Measurements from ENCODE around the gene ADGRD2. TPM values are rescaled to one million over a fixed set of nuclear protein-coding genes. Genes with fewer than 3 reads are reported as not detected.

The ADGRD2 gene
- total RNA-seq, 2 donors from 2014 or later: not detected

- TF ChIP-seq, protein P1, sequence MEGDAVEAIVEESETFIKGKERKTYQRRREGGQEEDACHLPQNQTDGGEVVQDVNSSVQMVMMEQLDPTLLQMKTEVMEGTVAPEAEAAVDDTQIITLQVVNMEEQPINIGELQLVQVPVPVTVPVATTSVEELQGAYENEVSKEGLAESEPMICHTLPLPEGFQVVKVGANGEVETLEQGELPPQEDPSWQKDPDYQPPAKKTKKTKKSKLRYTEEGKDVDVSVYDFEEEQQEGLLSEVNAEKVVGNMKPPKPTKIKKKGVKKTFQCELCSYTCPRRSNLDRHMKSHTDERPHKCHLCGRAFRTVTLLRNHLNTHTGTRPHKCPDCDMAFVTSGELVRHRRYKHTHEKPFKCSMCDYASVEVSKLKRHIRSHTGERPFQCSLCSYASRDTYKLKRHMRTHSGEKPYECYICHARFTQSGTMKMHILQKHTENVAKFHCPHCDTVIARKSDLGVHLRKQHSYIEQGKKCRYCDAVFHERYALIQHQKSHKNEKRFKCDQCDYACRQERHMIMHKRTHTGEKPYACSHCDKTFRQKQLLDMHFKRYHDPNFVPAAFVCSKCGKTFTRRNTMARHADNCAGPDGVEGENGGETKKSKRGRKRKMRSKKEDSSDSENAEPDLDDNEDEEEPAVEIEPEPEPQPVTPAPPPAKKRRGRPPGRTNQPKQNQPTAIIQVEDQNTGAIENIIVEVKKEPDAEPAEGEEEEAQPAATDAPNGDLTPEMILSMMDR (IDR thresholded peaks at IDR 0.05): no peak
- Histone ChIP-seq H3K4me1 (ENCODE audit: control insufficient read depth in 1 of 2, low read depth in 2 of 2) (peaks cover 0 to 6% of the 10 kb centered on the region in 2 donors), H3K27me3 (replicated peaks; ENCODE audit: insufficient read depth) (peaks cover 7% of the 10 kb centered on the region), H3K27ac (no peak overlapping the region), H3K36me3 (no peaks in the 10 kb centered on the region), H3K4me3 (no peak overlapping the region), H3K9me3 (no peaks in the 10 kb centered on the region)
- no peak for ATAC-seq (ENCODE audit: insufficient number of reproducible peaks, low FRiP score, low read depth)
- DNase-seq (ENCODE audit: low spot score): no peak
Measured at GRCh38 chr9:124453586-124454191, 3.4 kb downstream of the ADGRD2 start.

DNA sequence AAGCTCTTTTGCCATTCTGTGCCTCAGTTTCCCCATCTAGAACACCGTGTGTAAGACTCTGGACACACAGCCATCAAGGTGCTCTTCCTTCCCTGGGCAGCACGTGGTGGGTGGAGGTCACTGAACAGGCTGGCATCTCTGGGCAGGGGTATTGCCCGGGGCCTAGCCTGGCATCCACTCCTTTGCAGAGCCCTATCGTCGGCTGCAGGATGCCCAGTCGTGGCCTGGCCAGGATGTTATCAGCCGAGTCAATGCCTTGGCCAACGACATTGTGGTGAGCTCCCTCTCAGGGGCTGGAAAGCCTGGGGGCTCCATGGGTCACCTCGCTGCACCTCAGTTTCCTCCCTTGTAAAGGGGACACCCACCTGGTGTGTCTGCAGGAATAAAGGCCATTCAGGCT, 4.0 kb downstream of the ADGRD2 start:
- H3K4me3 ChIP-seq: no peak overlapping the region
- TF ChIP-seq, protein P1 (IDR thresholded peaks at IDR 0.05): no peak
- peaks cover 7% of the 10 kb centered on the region for H3K27me3 ChIP-seq (replicated peaks; ENCODE audit: insufficient read depth)
- peaks cover 0 to 6% of the 10 kb centered on the region in 2 donors for H3K4me1 ChIP-seq (ENCODE audit: control insufficient read depth in 1 of 2, low read depth in 2 of 2)
- no peak overlapping the region for H3K27ac ChIP-seq
- no peaks in the 10 kb centered on the region for H3K36me3 ChIP-seq
- no peak for DNase-seq (ENCODE audit: low spot score)
- no peaks in the 10 kb centered on the region for H3K9me3 ChIP-seq
- no peak for ATAC-seq (ENCODE audit: insufficient number of reproducible peaks, low FRiP score, low read depth)

- Histone ChIP-seq H3K4me3 (no peak overlapping the region), H3K27ac (no peak overlapping the region), H3K36me3 (no peaks in the 10 kb centered on the region), H3K27me3 (replicated peaks; ENCODE audit: insufficient read depth) (peaks cover 7% of the 10 kb centered on the region), H3K4me1 (ENCODE audit: control insufficient read depth in 1 of 2, low read depth in 2 of 2) (peaks cover 0 to 6% of the 10 kb centered on the region in 2 donors), H3K9me3 (no peaks in the 10 kb centered on the region)
- no peak for ATAC-seq (ENCODE audit: insufficient number of reproducible peaks, low FRiP score, low read depth)
- DNase-seq (ENCODE audit: low spot score): no peak
- TF ChIP-seq, protein P1 (IDR thresholded peaks at IDR 0.05): no peak
Measured at GRCh38 chr9:124454791-124455443, 4.7 kb downstream of the ADGRD2 start.

DNA sequence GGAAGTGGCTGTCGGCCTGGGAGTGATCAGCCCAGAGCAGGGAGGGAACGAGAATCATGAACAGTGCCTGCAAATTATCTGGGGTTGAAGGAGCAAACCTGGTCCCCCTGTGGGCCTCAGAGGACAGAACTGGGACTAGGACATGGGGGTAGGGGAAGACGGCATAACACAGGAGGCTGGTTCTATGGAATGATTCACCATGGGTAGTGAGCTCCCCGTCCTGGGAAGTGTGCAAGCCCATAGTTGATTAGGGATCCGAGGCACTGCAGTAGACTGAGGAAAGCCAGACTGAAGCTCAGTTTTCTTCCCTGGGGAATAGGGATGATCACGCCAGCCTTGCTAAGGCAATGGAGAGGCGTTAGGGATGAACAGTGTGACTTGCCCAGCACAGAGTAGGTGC, 5.6 kb downstream of the ADGRD2 start:
- no peak for DNase-seq (ENCODE audit: low spot score)
- Histone ChIP-seq H3K4me1 (ENCODE audit: control insufficient read depth in 1 of 2, low read depth in 2 of 2) (peaks cover 0 to under 1% of the 10 kb centered on the region in 2 donors), H3K9me3 (no peaks in the 10 kb centered on the region), H3K27ac (no peak overlapping the region), H3K4me3 (no peak overlapping the region), H3K36me3 (no peaks in the 10 kb centered on the region), H3K27me3 (replicated peaks; ENCODE audit: insufficient read depth) (peaks cover 7% of the 10 kb centered on the region)
- TF ChIP-seq, protein P1 (IDR thresholded peaks at IDR 0.05): no peak
- ATAC-seq (ENCODE audit: insufficient number of reproducible peaks, low FRiP score, low read depth): no peak

- Histone ChIP-seq H3K27ac (no peak overlapping the region), H3K4me3 (no peak overlapping the region), H3K4me1 (ENCODE audit: control insufficient read depth in 1 of 2, low read depth in 2 of 2) (no peaks in the 10 kb centered on the region), H3K27me3 (replicated peaks; ENCODE audit: insufficient read depth) (peaks cover 7% of the 10 kb centered on the region), H3K9me3 (no peaks in the 10 kb centered on the region), H3K36me3 (no peaks in the 10 kb centered on the region)
- TF ChIP-seq, protein P1 (IDR thresholded peaks at IDR 0.05): no peak
- no peak for ATAC-seq (ENCODE audit: insufficient number of reproducible peaks, low FRiP score, low read depth)
- DNase-seq (ENCODE audit: low spot score): no peak
Measured at GRCh38 chr9:124456341-124457078, 6.3 kb downstream of the ADGRD2 start.

Data from thoracic aorta (tissue), 2 donors.